HG03097 (cell line): ENCODE data around the gene PNKP.

Experiments used
- ATAC-seq: cut with Tn5 transposase; IDR thresholded peaks from one replicate; pipeline ENCODE4 v1.9.1; 2021; ENCODE audit not compliant: unreplicated experiment, low FRiP score

The PNKP gene

GRCh38 chr19:49876422-49877019 is 9.1 kb upstream of the PNKP start:
- ATAC-seq: peak; percentile 39

GRCh38 chr19:49875857-49876421 is 8.6 kb upstream of the PNKP start:
- ATAC-seq: no peak

- ATAC-seq: no peak
Measured at GRCh38 chr19:49875177-49875576, 7.8 kb upstream of the PNKP start.

- ATAC-seq: no peak
Measured at GRCh38 chr19:49874503-49875157, 7.3 kb upstream of the PNKP start.

- no peak for ATAC-seq
Measured at GRCh38 chr19:49873834-49874233, 6.5 kb upstream of the PNKP start.

- ATAC-seq: no peak
Measured at GRCh38 chr19:49873129-49873521, 5.7 kb upstream of the PNKP start.

- ATAC-seq: no peak
Measured at GRCh38 chr19:49872245-49873128, 5.1 kb upstream of the PNKP start.

- no peak for ATAC-seq
Measured at GRCh38 chr19:49871349-49871985, 4.1 kb upstream of the PNKP start.

GRCh38 chr19:49870309-49870901 is 3.0 kb upstream of the PNKP start:
- no peak for ATAC-seq

GRCh38 chr19:49869484-49870308 is 2.3 kb upstream of the PNKP start:
- peak; percentile 62 for ATAC-seq

GRCh38 chr19:49869009-49869483 is 1.7 kb upstream of the PNKP start:
- peak; percentile 10 for ATAC-seq

- no peak for ATAC-seq
Measured at GRCh38 chr19:49864890-49865289, 2.5 kb downstream of the PNKP start.

- ATAC-seq: no peak
Measured at GRCh38 chr19:49863935-49864320, 3.4 kb downstream of the PNKP start.

- no peak for ATAC-seq
Measured at GRCh38 chr19:49863254-49863934, 4.0 kb downstream of the PNKP start.

- ATAC-seq: no peak
Measured at GRCh38 chr19:49862391-49863253, 4.8 kb downstream of the PNKP start.

- ATAC-seq: no peak
Measured at GRCh38 chr19:49861541-49862378, 5.6 kb downstream of the PNKP start.

- ATAC-seq: no peak
Measured at GRCh38 chr19:49861107-49861506, 6.3 kb downstream of the PNKP start.
